Natural killer cell (primary cell): ENCODE measurements around the gene RCAN2. TPM values are rescaled to one million over a fixed set of nuclear protein-coding genes. Genes with fewer than 3 reads are reported as not detected.

ENCODE experiments used
- ATAC-seq, 3 donors: fragments of 150-1000 bp in 2 of 3; fragments of 200-7000 bp in 1 of 3; cut with Tn5 transposase; 1 replicate in 1 of 3; 2 replicates in 2 of 3; pipeline ENCODE4 v1.10.0; 2021; ENCODE audit warnings: mild to moderate bottlenecking in 2 of 3, moderate library complexity in 2 of 3
- DNase-seq, 2 donors: peaks; one replicate each; pipeline versions ENCODE4 v3.0.0 to v3.0.0-alpha.2; 2013 to 2021; ENCODE audit warnings: mixed read lengths in 1 of 2
- H3K27ac ChIP-seq: one replicate; pipeline ENCODE4 v1.5.1; 2013; ENCODE audit warnings: mild to moderate bottlenecking, low read length
- H3K27me3 ChIP-seq: one replicate; pipeline ENCODE4 v1.6.1; 2013; ENCODE audit warnings: low read length; ENCODE audit not compliant: control insufficient read depth, insufficient read depth
- H3K36me3 ChIP-seq: one replicate; pipeline ENCODE4 v1.6.1; 2013; ENCODE audit warnings: low read length; ENCODE audit not compliant: control insufficient read depth, insufficient read depth
- H3K4me1 ChIP-seq: one replicate; pipeline ENCODE4 v1.6.1; 2013; ENCODE audit warnings: low read length; ENCODE audit not compliant: control insufficient read depth, insufficient read depth
- H3K4me3 ChIP-seq: one replicate; pipeline ENCODE4 v1.5.1; 2013; ENCODE audit warnings: low read length
- H3K9me3 ChIP-seq: one replicate; pipeline ENCODE4 v1.6.1; 2013; ENCODE audit warnings: low read length; ENCODE audit not compliant: control insufficient read depth, insufficient read depth
- H3K27ac Mint-ChIP-seq, 2 donors: one replicate each; pipeline ENCODE4 v1.8.0; 2022; ENCODE audit warnings: mild to moderate bottlenecking in 2 of 2, mixed read lengths in 2 of 2, moderate library complexity in 1 of 2
- H3K27me3 Mint-ChIP-seq, 2 donors: one replicate each; pipeline ENCODE4 v1.8.0; 2022; ENCODE audit warnings: low read depth in 2 of 2, mixed read lengths in 2 of 2
- H3K36me3 Mint-ChIP-seq: one replicate; pipeline ENCODE4 v1.8.0; 2022; ENCODE audit warnings: mixed read lengths
- H3K4me1 Mint-ChIP-seq, 2 donors: one replicate each; pipeline ENCODE4 v1.8.0; 2022; ENCODE audit warnings: mixed read lengths in 2 of 2
- H3K4me3 Mint-ChIP-seq: one replicate; pipeline ENCODE4 v1.8.0; 2022; ENCODE audit warnings: mild to moderate bottlenecking, moderate library complexity, mixed read lengths
- H3K9me3 Mint-ChIP-seq, 2 donors: one replicate each; pipeline ENCODE4 v1.8.0; 2022; ENCODE audit warnings: mixed read lengths in 2 of 2
- WGBS: methylation state at CpG from one replicate; pipeline ENCODE4 v1.1.7; 2013; ENCODE audit warnings: missing lambda C conversion rate; ENCODE audit not compliant: insufficient coverage; 5-methylcytosine and 5-hydroxymethylcytosine counted together
- intact Hi-C: fragments of 100-400 bp; cut with micrococcal nuclease; formaldehyde crosslinking; loops from one replicate; pipeline ENCODE4 v1.14.2; 2022
- total RNA-seq, 4 donors: library from RNA; stranded (reverse); fragments of 120-200 nt in 1 of 4; gene quantifications; one replicate each; pipeline versions ENCODE4 v1.2.3 to v1.2.4, GENCODE V29; 2013 to 2022
- TF ChIP-seq, protein P1 (sequence below): fragments of 200-600 bp; IDR thresholded peaks from one replicate; pipeline ENCODE4 v1.8.0; 2022; ENCODE audit warnings: antibody characterized with exemption

RCAN2 gene
- total RNA-seq, 3 donors from 2014 or later (not counting 1 experiment from before 2014, with no cell fraction given): 0.43 TPM; not detected in 2

DNA sequence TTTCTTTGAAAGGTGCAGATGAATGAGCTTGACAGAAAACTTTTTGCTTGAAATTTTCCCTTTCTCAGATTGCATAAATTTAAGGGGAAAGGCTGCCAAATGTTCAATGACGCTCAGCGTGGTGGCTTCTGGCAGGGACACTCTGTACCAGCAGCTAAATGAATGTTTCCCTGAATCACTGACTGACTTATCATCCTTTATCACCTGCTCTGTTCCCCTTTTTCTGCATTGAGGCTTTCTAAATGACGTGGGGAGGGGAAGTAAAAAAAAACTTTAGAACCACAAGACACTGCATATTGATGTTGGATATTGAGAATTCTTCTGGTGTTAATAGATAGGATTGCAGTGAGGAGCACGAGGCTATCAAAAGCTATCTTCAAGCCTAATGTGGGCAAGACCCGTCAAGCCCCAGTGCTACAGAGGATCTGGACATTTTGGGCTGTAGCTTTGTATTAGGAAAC is 273.5 kb downstream of the RCAN2 start:
- Histone ChIP-seq H3K9me3 (no peaks in the 10 kb centered on the region), H3K27me3 (no peaks in the 10 kb centered on the region), H3K4me3 (no peak overlapping the region), H3K36me3 (no peaks in the 10 kb centered on the region), H3K4me1 (no peaks in the 10 kb centered on the region), H3K27ac (no peak overlapping the region)
- peak in 1 of 3 donors; percentile 46 for ATAC-seq
- TF ChIP-seq, protein P1, sequence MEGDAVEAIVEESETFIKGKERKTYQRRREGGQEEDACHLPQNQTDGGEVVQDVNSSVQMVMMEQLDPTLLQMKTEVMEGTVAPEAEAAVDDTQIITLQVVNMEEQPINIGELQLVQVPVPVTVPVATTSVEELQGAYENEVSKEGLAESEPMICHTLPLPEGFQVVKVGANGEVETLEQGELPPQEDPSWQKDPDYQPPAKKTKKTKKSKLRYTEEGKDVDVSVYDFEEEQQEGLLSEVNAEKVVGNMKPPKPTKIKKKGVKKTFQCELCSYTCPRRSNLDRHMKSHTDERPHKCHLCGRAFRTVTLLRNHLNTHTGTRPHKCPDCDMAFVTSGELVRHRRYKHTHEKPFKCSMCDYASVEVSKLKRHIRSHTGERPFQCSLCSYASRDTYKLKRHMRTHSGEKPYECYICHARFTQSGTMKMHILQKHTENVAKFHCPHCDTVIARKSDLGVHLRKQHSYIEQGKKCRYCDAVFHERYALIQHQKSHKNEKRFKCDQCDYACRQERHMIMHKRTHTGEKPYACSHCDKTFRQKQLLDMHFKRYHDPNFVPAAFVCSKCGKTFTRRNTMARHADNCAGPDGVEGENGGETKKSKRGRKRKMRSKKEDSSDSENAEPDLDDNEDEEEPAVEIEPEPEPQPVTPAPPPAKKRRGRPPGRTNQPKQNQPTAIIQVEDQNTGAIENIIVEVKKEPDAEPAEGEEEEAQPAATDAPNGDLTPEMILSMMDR: no peak
- H3K4me3 Mint-ChIP-seq: no peak overlapping the region
- 36% methylated on average over 4 of the region's 5 CpGs for WGBS
- DNase-seq: no peak
- peaks cover 4 to 5% of the 10 kb centered on the region in 2 donors for H3K4me1 Mint-ChIP-seq
- H3K27me3 Mint-ChIP-seq: no peaks in the 10 kb centered on the region
- peak overlapping the region in 1 of 2 donors; percentile 40 for H3K27ac Mint-ChIP-seq
- intact Hi-C loops: loop anchor here (5.0 kb wide), 1 partner anchor 565 kb away; no protein-coding TSS in a partner anchor
- no peaks in the 10 kb centered on the region for H3K36me3 Mint-ChIP-seq
- no peaks in the 10 kb centered on the region for H3K9me3 Mint-ChIP-seq

DNA sequence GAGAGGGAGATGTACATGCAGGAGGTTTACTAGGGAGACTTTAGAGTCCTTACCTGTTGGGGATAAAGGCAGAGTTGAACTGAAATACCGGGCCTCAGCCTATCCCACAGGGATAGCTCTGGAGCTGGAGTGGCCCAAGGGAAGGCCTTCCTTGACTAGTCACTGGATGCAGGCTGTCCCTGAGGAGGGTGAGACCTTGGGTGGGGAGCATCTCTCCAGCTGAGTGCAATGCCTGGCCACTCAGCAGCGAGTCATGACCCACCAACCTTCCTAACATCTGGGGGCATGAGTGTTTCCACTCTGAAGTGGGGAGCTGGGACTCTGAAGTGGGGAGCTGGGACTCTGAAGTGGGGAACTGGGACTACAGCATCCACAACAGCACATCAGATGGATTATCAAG is 274.4 kb downstream of the RCAN2 start:
- WGBS: 93% methylated on average over 2 of the region's 2 CpGs
- H3K4me1 Mint-ChIP-seq: peaks cover 4 to 5% of the 10 kb centered on the region in 2 donors
- no peaks in the 10 kb centered on the region for H3K27me3 Mint-ChIP-seq
- Histone ChIP-seq H3K4me1 (no peaks in the 10 kb centered on the region), H3K36me3 (no peaks in the 10 kb centered on the region), H3K9me3 (no peaks in the 10 kb centered on the region), H3K27ac (no peak overlapping the region), H3K27me3 (no peaks in the 10 kb centered on the region), H3K4me3 (no peak overlapping the region)
- no peak for DNase-seq
- no peak overlapping the region for H3K27ac Mint-ChIP-seq
- no peaks in the 10 kb centered on the region for H3K36me3 Mint-ChIP-seq
- intact Hi-C loops: loop anchor here (5.0 kb wide), 1 partner anchor 565 kb away; no protein-coding TSS in a partner anchor
- no peak overlapping the region for H3K4me3 Mint-ChIP-seq
- TF ChIP-seq, protein P1: no peak
- H3K9me3 Mint-ChIP-seq: no peaks in the 10 kb centered on the region
- ATAC-seq: no peak

DNA sequence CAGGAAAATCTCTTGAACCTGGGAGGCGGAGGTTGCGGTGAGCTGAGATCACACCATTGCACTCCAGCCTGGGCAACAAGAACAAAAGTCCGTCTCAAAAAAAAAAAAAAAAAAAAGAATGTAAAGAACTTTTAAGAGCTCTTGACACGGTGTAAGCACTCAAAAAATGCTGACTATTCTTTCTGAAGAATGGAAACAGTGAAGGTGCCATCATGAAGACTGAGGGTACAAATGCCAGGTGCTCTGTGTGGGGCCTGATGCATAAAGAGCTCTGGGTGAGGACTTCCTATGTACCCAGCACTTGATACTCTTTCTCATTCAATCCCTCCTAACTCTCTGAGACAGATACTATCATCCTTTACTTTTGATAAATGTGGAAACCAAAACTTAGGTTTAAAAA is 275.5 kb downstream of the RCAN2 start:
- no peaks in the 10 kb centered on the region for H3K36me3 ChIP-seq
- no peak overlapping the region for H3K4me3 ChIP-seq
- H3K9me3 Mint-ChIP-seq: no peaks in the 10 kb centered on the region
- H3K27me3 Mint-ChIP-seq: no peaks in the 10 kb centered on the region
- WGBS: 90% methylated on average over 4 of the region's 4 CpGs
- no peaks in the 10 kb centered on the region for H3K36me3 Mint-ChIP-seq
- H3K4me1 Mint-ChIP-seq: peaks cover 4 to 5% of the 10 kb centered on the region in 2 donors
- no peaks in the 10 kb centered on the region for H3K9me3 ChIP-seq
- DNase-seq (no peak), ATAC-seq (no peak)
- no peak overlapping the region for H3K27ac ChIP-seq
- TF ChIP-seq, protein P1: no peak
- H3K27ac Mint-ChIP-seq: no peak overlapping the region
- no peak overlapping the region for H3K4me3 Mint-ChIP-seq
- no peaks in the 10 kb centered on the region for H3K4me1 ChIP-seq
- H3K27me3 ChIP-seq: no peaks in the 10 kb centered on the region
- intact Hi-C loops: loop anchor here (5.0 kb wide), 1 partner anchor 567 kb away; no protein-coding TSS in a partner anchor

DNA sequence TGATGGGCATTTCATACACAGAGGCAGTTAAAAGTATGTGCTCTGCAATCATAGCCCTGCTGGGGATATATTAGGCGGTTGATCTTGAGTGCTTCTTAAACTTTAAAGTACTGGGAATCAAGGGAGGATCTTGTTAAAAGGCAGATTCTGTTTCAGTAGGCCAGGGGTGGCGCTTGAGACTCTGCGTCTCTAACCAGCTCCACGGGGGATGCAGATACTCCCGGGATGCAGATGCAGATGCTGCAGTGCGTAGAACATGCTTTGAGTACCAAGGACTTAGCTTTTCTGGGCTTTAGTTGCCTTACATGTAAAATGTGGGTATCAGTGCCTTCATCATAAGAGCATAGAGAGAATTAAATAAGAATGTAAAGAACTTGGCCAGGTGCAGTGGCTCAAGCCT is 276.0 kb downstream of the RCAN2 start:
- Histone ChIP-seq H3K4me1 (no peaks in the 10 kb centered on the region), H3K27me3 (no peaks in the 10 kb centered on the region), H3K9me3 (no peaks in the 10 kb centered on the region), H3K4me3 (no peak overlapping the region), H3K36me3 (no peaks in the 10 kb centered on the region), H3K27ac (no peak overlapping the region)
- H3K4me1 Mint-ChIP-seq: peaks cover 4 to 5% of the 10 kb centered on the region in 2 donors
- DNase-seq (no peak), ATAC-seq (no peak)
- 98% methylated on average over 6 of the region's 6 CpGs for WGBS
- TF ChIP-seq, protein P1: no peak
- intact Hi-C loops: loop anchor here (5.0 kb wide), 1 partner anchor 567 kb away; no protein-coding TSS in a partner anchor
- no peaks in the 10 kb centered on the region for H3K9me3 Mint-ChIP-seq
- H3K36me3 Mint-ChIP-seq: no peaks in the 10 kb centered on the region
- no peak overlapping the region for H3K27ac Mint-ChIP-seq
- H3K4me3 Mint-ChIP-seq: no peak overlapping the region
- H3K27me3 Mint-ChIP-seq: no peaks in the 10 kb centered on the region
